ENCODE measurements around the gene SART3. TPM values are rescaled to one million over a fixed set of nuclear protein-coding genes. Genes with fewer than 3 reads are reported as not detected.

SART3 gene
- total and polyA plus RNA-seq, 4 donors, result 5.9 to 37.1 (median 23.5) TPM

GRCh38 chr12:108578264-108578663 lies 17.3 kb upstream of the SART3 start:
- WGBS, result 95% methylated on average over 2 of the region's 2 CpGs
- no peaks in the 10 kb centered on the region for H3K9me3 ChIP-seq (ENCODE audit: control insufficient read depth in 4 of 4, low read length in 3 of 4)

More at GRCh38 chr12:108578264-108578663, 17.3 kb upstream of the SART3 start:
- TF ChIP-seq RXRA (IDR thresholded peaks at IDR 0.05), result no peak
- no peak for TF ChIP-seq NR2F2 (IDR thresholded peaks at IDR 0.05)
- TF ChIP-seq TAF1 (conservative IDR thresholded peaks at IDR 0.05), result no peak
- no peak for TF ChIP-seq FOXA2 (IDR thresholded peaks at IDR 0.05)
- TF ChIP-seq, protein P1, sequence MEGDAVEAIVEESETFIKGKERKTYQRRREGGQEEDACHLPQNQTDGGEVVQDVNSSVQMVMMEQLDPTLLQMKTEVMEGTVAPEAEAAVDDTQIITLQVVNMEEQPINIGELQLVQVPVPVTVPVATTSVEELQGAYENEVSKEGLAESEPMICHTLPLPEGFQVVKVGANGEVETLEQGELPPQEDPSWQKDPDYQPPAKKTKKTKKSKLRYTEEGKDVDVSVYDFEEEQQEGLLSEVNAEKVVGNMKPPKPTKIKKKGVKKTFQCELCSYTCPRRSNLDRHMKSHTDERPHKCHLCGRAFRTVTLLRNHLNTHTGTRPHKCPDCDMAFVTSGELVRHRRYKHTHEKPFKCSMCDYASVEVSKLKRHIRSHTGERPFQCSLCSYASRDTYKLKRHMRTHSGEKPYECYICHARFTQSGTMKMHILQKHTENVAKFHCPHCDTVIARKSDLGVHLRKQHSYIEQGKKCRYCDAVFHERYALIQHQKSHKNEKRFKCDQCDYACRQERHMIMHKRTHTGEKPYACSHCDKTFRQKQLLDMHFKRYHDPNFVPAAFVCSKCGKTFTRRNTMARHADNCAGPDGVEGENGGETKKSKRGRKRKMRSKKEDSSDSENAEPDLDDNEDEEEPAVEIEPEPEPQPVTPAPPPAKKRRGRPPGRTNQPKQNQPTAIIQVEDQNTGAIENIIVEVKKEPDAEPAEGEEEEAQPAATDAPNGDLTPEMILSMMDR (IDR thresholded peaks at IDR 0.05; ENCODE audit: low read depth, low read length, missing input control), result no peak
- TF ChIP-seq RAD21 (IDR thresholded peaks at IDR 0.05), result no peak
- TF ChIP-seq ZBTB33 (IDR thresholded peaks at IDR 0.05), result no peak
- no peak for TF ChIP-seq YY1 (IDR thresholded peaks at IDR 0.05)
- no peak for TF ChIP-seq EGR1 (IDR thresholded peaks at IDR 0.05; ENCODE audit: low read depth in 2 of 2)
- TF ChIP-seq HNF4A (conservative IDR thresholded peaks at IDR 0.05), result no peak
- TF ChIP-seq FOXA1 (IDR thresholded peaks at IDR 0.05), result no peak
- TF ChIP-seq, protein P2, sequence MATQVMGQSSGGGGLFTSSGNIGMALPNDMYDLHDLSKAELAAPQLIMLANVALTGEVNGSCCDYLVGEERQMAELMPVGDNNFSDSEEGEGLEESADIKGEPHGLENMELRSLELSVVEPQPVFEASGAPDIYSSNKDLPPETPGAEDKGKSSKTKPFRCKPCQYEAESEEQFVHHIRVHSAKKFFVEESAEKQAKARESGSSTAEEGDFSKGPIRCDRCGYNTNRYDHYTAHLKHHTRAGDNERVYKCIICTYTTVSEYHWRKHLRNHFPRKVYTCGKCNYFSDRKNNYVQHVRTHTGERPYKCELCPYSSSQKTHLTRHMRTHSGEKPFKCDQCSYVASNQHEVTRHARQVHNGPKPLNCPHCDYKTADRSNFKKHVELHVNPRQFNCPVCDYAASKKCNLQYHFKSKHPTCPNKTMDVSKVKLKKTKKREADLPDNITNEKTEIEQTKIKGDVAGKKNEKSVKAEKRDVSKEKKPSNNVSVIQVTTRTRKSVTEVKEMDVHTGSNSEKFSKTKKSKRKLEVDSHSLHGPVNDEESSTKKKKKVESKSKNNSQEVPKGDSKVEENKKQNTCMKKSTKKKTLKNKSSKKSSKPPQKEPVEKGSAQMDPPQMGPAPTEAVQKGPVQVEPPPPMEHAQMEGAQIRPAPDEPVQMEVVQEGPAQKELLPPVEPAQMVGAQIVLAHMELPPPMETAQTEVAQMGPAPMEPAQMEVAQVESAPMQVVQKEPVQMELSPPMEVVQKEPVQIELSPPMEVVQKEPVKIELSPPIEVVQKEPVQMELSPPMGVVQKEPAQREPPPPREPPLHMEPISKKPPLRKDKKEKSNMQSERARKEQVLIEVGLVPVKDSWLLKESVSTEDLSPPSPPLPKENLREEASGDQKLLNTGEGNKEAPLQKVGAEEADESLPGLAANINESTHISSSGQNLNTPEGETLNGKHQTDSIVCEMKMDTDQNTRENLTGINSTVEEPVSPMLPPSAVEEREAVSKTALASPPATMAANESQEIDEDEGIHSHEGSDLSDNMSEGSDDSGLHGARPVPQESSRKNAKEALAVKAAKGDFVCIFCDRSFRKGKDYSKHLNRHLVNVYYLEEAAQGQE (IDR thresholded peaks at IDR 0.05), result no peak
- TF ChIP-seq, protein P3, sequence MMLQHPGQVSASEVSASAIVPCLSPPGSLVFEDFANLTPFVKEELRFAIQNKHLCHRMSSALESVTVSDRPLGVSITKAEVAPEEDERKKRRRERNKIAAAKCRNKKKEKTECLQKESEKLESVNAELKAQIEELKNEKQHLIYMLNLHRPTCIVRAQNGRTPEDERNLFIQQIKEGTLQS (IDR thresholded peaks at IDR 0.05), result no peak
- no peak for TF ChIP-seq HNF4G (IDR thresholded peaks at IDR 0.05)
- no peak for TF ChIP-seq JUND (IDR thresholded peaks at IDR 0.05)
- no peak for TF ChIP-seq GABPA (IDR thresholded peaks at IDR 0.05 in 1 of 2, conservative IDR thresholded peaks at IDR 0.05 in 1 of 2)
- no peak for TF ChIP-seq SP1 (IDR thresholded peaks at IDR 0.05)
- TF ChIP-seq, protein P4, sequence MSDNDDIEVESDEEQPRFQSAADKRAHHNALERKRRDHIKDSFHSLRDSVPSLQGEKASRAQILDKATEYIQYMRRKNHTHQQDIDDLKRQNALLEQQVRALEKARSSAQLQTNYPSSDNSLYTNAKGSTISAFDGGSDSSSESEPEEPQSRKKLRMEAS (IDR thresholded peaks at IDR 0.05), result no peak
- H3K4me3 ChIP-seq (ENCODE audit: low read depth in 1 of 3, low read length in 3 of 3), result no peak overlapping the region
- H3K36me3 ChIP-seq (ENCODE audit: control insufficient read depth in 4 of 4, insufficient read depth in 3 of 4, low read depth in 1 of 4, low read length in 3 of 4), result no peaks in the 10 kb centered on the region
- H3K27me3 ChIP-seq (ENCODE audit: control insufficient read depth in 4 of 4, insufficient read depth in 4 of 4, low read length in 3 of 4), result no peaks in the 10 kb centered on the region
- no peaks in the 10 kb centered on the region for H3K4me1 ChIP-seq (ENCODE audit: control insufficient read depth in 4 of 4, insufficient read depth in 4 of 4, low read length in 3 of 4)
- H3K27ac ChIP-seq (ENCODE audit: low read depth in 1 of 2, low read length in 2 of 2), result no peak overlapping the region
- H3K9ac ChIP-seq (ENCODE audit: low read depth in 1 of 2, low read length in 2 of 2), result no peak overlapping the region
- no peak for DNase-seq (ENCODE audit: low spot score)

All from liver (tissue), 9 donors.